Urothelium cell line (cell line): ENCODE results near the gene TMEM237.
A peak's percentile ranks its signal among the peaks of the same experiment; 100 is the strongest.

ENCODE experiments used
- DNase-seq: peaks from one replicate; pipeline ENCODE4 v3.0.0; 2011; ENCODE audit warnings: low spot score, mixed read lengths
- FAIRE-seq: peaks from 2 replicates; lab custom pipeline; 2011; peaks lifted over from hg19 to GRCh38; lab: Jason Lieb, UNC

The TMEM237 gene

DNA sequence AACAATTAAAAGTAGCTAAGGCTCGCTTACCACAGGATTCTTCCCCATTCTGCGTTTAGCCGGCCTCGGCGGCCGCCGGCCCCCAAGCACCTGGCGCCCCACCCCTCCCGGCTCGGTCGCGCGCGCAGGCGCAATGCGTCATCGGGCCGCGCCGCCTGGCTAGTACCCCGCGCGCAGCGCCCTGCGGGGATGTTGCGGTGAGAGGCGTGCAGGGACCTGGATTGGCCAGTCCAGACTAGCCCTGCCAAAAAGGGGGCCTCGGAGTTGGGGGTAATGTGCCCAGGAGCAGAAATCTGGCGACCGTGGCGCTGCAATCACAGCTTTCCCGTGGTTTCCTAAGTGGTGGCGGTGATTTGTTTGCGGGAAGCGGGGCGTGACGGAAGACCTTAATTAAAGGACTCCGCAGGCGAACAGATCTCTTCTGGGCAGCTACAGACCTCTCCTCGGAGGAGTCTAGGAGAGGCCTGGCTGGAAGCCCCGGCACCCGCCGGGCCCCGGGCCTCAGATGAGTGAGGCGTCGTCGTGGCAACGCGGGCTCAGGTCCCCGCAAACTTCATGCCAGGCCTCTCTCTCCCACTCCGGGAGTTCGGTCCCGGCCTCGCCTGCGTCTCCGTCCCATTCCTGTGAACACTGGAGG lies 606 bp downstream of the TMEM237 start:
- FAIRE-seq = no peak
- peak; percentile 91 for DNase-seq

DNA sequence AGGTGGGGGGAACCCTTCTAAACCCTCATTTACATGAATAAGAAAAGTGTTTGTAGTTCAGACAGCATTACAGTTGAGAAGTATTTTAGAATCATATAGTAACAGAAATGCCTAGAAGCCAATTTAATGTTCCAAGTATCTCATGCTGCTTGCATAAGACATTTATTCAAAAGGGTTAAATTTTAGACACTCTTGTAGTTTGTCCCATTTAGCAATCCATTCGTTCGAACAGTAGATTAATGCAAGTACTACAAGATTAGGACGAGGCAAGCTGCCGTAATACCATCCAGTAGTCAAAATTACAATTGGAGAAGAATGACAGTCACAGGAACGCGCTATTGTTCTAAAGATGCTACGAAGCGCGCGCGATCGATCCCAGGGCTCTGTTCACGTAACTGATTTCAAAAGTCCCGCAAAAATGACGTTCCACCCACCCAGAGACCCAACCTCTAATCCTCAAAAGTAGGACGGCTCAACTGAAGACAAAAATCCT lies 1.2 kb downstream of the TMEM237 start:
- no peak for FAIRE-seq
- no peak for DNase-seq

DNA sequence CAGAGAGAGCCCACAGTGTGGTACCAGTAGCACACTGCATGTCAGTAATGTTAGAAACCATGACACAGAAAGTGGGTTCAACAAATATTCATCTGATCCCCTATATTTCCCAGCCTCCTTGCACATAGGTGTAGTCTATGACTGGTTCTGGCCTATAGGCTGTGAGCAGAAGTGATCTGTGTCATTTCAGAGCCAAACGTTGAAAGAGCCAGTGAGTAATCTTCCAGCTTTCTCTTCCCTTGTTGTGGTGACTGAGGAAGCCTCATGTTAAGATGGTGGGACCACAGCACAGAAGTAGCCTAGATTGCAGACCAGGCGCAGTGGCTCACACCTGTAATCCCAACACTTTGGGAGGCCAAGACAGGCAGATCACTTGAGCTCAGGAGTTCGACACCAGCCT lies 4.1 kb downstream of the TMEM237 start:
- FAIRE-seq = no peak

DNA sequence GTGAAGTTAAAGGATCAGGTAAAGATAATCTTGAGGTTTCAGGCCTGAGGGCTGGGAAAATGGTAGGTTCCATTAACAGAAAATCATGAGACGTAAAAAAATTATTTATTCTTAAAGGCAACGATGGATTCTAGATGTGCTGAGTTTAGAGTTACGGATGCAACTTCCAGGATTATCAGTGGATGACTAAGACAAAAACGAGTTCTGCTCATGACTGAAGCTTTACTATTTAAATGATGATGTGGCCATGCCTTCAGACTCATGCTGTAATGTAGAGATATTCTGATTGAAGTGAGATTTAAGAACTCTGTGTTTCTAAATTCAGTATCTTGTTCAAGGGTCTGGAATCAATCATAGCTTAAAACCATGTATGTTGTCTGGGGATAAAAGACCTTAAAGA lies 5.0 kb downstream of the TMEM237 start:
- FAIRE-seq = no peak
- DNase-seq = no peak

More for the DNA sequence above, 4.1 kb downstream of the TMEM237 start:
- no peak for DNase-seq

DNA sequence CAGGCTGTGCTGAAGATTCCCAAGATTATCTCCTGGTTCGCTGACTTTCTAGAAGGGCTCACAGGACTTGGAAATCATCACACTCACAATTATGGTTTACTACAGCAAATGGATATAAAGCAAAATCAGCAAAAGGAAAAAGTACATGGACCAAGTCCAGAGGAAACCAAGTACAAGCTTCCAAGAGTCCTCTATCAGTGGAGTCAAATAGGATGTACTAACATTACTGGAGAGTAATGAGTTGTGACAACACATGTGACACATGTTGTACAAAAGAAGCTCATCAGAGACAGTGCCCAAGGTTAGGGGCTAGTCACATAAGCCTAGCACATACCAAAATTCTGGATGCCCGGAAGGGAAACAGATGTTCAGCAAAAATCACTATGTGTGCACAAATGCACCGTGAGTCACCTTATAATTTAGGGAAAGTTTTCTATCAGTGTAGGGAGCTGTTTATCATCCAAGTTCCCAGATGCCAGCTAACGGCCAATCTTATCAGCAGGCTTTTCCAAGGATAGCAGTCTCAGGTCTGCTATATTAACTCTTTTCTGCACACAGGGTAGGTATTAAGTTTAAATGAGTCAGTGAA lies 9.5 kb downstream of the TMEM237 start:
- DNase-seq (no peak), FAIRE-seq (no peak)

DNA sequence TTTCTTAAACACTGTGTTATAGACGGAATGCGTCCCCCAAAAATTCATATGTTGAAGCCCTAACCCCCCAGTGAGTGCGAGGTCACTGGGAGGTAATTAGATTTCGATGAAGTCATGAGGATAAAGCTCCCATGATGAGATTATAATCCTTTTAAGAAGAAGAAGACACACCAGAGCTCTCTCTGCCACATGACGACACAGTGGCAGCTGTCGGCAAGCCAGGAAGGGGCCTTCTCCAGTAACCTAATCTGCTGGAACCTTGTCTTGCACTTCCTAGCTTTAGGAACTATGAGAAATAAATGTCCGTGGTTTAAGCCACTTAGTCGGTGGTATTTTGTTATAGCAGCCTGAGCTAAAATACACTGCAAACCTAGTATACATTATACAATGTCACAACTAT lies 12.3 kb downstream of the TMEM237 start:
- FAIRE-seq (no peak), DNase-seq (no peak)

DNA sequence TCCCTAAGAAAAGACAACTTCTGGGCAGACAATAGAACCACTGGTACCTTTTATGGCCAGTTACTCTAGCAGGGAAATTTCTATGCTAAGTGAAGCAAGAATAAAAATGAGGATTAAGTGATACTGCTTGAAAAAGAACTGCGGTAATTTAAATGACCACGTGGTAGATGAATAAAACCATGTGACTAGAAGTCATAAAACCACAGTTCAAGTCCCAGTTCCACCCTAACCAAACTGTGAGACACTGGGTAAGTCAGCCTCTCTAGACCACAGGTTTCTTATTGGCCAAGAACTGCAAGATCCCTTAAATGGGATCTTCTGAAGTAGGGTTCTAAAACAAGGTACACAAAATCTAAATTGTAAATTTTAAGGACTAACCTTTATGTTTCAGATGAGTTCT lies 12.7 kb downstream of the TMEM237 start:
- FAIRE-seq = no peak
- no peak for DNase-seq

DNA sequence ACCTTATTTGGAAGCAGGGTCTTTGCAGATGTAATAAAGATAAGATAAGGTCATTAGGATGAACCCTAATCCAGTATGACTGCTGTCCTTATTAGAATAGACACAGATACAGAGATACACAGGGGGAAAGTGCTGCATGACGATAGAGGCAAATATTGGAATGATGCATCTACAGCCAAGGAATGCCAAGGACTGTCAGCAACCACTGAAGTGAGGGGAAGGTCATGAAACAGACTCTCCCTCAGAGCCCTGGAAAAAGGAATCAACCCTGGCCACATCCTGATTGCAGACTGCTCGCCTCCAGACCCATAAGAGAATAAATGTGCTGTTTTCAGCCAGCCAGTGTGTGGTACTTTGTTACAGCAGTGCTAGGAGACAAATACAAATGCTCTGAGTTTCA lies 14.8 kb downstream of the TMEM237 start:
- DNase-seq = no peak
- FAIRE-seq = no peak

DNA sequence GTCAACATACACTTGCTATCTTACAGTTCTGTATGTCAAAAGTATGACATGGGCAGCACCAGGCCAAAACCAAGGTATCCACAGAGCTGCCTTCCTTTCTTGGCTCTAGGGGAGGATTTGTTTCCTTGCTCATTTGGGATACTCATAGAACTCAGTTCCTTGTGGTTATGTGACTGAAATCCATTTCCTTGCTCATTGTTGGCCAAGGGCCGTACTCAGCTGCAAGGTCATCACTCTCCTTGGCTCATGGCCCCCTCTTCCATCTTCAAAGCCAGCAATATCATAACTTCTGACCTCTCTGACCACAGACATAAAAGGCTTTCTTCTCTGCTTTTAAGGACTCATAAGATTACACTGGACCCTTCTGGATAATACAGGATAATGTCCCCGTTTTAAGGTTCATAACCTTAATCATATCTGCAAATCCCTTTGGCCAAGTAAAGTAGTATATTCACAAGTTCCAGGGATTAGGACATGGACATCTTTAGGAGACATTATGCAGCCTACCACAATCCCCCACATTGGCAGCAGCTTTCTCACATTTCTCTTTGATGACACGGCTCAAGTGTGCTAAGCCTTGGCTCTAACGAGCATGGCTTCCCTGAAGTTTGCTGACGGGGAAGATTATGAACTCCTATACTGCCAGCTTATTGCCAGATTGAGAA lies 20.9 kb downstream of the TMEM237 start:
- FAIRE-seq (no peak), DNase-seq (no peak)

DNA sequence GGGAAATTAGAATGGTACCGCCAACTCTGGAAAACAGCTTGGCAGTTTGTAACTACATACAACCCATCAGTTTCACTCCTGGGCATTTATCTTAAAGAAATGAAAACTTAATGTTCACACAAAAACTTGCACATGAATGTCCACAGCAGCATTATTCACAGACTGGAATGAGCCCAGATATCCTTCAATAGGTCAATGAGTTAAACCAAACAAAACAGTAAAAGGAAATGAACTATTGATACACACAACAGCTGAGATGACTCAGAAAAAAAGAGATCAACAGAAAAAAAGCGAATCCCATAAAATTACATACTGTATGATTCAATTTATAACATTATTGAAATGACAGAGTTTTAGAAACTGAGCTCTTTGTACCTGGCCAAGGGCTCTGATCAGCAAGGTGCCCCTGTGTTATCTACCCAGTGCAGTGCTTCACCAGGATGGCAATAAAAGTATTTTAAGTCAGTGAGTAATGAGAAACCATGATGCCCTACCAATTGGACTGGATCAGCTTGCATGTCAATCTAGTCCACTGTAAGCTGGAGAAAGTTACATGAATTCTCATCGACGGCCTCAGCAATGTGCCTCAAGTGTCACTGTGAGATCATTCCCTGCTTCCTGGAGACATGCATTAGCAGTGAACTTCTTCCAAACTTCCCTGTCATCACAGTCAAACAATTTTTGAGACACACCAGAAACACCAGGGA lies 21.9 kb downstream of the TMEM237 start:
- FAIRE-seq (no peak), DNase-seq (no peak)

DNA sequence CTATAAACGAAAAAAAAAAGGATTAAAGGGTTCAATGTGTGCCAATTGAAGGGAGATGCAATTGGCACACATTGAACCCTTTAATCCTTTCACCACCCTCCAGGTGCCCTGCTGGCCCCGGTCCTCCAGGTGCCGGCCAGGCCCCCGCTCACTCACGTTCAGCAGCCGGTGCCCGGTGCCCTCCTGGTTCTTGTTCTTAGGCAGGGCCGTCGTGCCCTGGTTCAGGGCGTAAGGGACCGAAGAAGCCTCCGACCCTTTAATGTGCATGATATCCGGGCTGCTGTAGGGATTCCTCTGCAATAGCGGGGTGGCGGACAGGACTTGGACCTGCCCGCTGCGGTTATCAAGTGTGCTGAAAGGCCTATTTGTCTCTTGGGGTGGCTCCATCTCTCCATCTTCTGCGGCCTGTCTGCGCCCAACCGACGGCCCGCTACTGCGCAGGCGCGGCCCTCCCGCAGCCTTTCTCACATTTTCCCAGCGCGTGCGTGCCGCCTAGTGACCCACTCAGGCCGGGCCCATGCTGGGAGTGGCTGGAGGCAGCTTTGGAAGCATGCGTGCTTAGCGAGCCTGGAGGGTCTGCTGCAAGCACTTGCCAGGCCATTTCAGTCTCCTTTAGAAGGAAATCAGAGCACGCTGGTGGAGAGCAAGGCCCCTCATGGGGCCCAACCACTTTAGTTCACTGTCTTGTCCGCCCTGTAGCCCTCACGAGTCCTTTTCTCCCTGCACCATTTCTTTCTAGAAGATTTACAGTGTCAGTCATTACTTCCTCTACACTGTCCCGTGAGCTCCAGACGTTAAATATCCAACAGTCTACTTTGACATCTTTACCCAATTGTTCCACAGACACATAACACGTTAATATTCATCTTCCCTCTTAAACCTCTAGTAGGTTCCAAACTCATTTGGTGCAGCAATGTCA lies 24.3 kb downstream of the TMEM237 start:
- DNase-seq = peak; percentile 67
- FAIRE-seq = no peak

DNA sequence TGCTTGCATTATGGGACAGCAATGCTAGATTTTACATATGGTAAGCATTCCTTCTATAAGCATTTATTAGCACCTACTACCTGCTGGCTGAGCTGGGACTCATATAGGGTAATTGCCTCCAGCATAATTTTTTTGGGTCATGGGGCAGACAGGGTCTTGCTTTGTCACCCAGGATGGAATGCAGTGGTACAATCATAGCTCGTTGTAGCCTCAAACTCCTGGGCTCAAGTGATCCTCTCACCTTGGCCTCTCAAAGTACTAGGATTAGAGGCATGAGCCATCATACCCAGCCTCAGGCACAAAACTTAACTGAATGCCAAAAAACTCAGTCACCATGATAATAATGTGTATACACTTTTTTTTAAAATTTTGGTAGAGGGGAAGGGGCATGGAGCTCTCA lies 35.3 kb downstream of the TMEM237 start:
- DNase-seq (no peak), FAIRE-seq (no peak)

DNA sequence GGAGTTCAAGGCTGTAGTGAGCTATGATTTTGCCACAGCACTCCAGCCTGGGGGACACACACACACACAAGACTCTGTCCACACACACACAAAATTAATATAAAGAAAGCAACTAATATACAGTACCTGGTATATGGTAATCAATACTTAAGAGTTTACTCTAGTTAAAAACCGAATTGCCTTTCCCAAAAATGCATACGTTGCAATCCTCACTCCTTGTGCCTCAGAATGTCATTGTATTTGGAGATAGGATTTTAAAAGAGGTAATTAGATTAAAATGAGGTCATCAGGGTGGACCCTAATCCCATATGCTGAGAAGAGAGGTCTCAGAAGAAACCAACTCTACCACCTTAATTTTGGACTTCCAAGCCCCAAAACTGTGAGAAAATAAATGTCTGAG lies 35.7 kb downstream of the TMEM237 start:
- FAIRE-seq = no peak
- no peak for DNase-seq

DNA sequence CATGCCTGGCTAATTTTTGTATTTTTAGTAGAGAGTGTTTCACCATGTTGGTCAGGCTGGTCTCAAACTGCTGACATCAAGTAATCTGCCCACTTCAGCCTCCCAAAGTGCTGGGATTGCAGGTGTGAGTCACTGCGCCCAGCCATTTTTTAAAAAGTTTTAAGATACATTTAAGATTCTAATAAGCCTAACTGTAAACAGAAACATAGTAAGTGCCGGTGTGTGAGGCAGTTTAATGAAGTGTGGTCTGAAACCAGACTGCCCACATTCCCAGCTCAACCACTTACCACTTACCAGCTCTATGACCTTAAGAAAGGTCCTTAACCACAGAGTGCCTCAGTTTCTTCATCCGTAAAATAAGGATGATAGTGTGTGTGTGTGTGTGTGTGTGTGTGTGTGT lies 42.4 kb downstream of the TMEM237 start:
- no peak for FAIRE-seq
- no peak for DNase-seq

DNA sequence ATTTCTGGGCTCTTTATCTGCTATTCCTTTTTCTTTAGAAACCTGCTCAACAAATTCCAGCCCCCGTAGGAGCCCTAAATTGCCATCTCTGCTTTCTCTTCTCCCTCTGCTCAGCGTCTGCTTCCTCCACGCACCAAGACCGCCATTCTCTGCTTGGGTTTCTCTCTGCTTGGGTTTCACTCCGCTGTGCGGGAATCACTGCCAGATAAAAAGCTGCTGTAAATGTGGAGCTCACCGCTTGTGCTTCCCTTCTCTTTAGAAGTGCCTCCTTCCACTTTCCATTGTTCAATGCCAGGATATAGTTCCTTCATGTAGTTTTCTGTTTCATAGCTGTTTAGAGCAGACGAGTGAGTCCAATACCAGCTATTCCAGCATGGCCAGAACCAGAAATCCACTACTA lies 45.9 kb downstream of the TMEM237 start:
- DNase-seq = no peak
- FAIRE-seq = no peak

DNA sequence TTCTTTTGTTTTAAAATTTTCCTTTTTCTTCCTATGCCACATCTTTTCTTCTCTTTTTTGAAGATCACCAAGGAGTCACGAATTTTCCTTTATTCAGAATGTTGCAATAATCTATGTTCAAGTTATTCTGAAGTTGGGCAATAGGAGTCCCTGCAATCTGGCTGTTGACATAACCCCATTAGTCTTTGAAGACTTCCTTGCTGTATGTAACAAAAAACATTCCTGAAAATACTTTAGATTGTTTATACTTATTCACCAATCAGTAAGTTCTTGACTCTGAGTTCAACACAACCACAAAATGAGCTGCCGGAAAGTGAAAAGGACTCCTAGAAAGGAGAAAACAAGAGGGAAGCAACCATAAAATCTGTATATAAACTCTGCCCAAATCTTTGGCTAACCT lies 62.8 kb downstream of the TMEM237 start:
- FAIRE-seq (no peak), DNase-seq (no peak)

DNA sequence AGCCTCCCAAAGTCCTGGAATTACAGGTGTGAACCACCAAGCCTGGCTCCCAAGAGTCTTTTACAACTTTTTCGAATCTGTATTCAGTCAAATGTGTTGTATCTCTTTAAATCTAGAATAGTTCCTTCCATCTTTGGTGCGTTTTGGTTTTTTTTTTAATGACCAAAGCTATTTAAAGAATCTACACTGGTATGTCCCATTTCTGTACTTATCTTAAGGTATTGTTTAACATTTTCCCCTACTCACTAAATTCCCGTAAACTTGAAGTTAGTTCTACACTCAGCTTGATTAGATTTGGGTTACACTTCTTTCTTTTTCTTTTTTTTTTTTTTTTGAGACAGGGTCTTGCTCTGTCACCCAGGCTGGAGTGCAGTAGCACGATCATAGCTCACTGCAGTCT lies 63.8 kb downstream of the TMEM237 start:
- FAIRE-seq = no peak
- DNase-seq = no peak

DNA sequence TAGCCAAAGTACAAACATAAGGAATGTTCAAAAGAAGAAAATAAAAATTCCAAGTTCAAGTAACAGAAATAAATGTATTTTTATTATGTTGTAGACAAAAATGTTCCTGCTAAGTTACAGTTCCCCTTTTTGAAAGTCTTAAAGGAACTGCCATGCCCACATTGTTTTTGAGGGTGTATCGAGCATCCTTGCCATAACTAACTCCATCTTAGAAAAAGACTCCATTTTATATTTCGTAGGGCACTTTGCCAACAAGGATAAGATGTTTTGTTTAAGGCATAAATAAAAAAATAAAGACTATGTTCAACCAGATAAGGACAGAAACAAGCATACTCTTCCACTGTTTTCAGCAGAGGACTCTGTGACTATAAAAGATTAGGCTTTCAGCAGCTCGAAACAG lies 67.3 kb downstream of the TMEM237 start:
- FAIRE-seq (no peak), DNase-seq (no peak)

DNA sequence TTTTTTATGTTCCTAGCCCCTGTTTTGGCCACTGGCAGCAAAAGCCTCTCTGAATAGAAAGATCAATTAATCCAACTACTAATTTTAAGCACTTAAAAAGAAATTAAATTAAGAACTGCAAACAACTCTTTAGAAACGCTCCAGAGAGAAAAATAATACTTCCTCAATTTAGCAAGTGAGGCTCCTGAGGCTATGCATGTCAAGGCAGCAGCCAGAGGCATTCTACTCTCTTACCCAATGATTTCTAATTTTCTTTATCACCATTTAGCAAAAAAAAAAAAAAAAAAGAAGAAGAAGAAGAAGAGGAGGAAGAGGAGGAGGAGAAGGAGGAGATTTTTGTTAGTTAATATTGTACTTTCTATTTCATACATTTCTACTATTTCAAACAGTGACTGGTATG lies 68.5 kb downstream of the TMEM237 start:
- no peak for FAIRE-seq
- no peak for DNase-seq

DNA sequence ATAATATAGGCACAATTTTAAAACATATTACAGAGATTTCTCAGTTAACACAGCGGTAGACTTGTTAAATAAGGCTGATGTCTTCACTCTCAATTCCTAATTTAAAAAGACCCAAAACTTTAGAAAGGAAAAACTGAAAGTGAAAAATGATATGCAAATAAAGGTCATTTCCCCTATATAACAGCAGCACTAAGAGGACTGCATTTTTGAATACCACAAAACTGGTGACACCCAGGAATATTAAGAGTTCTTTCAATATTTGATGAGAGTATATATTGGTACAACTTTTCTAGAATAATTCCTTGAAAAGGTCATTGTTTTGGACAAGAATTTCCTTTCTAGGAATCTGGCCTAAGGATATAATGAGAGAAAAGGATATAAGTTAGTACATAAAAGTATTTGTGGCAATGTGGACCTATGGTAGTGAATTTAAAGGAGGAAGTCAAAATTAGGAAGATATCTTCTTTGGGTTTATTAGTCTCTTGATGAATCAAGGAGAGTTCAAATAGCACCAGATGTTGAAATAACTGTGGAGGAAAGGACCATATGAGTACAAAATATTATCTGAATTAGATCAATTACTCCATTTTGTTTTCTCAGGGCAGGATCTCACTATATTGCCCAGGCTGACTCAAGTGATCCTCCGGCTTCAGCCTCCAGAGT lies 70.3 kb downstream of the TMEM237 start:
- DNase-seq (no peak), FAIRE-seq (no peak)
